Upper lobe of right lung (tissue), 1 donor: ENCODE results near the gene BCL11B. TPM values are rescaled to one million over a fixed set of nuclear protein-coding genes. Genes with fewer than 3 reads are reported as not detected.

ENCODE experiments used
- ATAC-seq: fragments of 200-7000 bp; cut with Tn5 transposase; one replicate; pipeline ENCODE4 v1.9.1; 2020; ENCODE audit warnings: mild to moderate bottlenecking, moderate library complexity
- DNase-seq: peaks from one replicate; pipeline ENCODE4 v3.0.0-alpha.2; 2020
- H3K27ac ChIP-seq: fragments of 200-600 bp; one replicate; pipeline ENCODE4 v1.8.0; 2022
- H3K27me3 ChIP-seq: fragments of 200-600 bp; one replicate; pipeline ENCODE4 v1.8.0; 2022; ENCODE audit warnings: mild to moderate bottlenecking
- H3K36me3 ChIP-seq: fragments of 200-600 bp; one replicate; pipeline ENCODE4 v1.8.0; 2022
- H3K4me1 ChIP-seq: fragments of 200-600 bp; one replicate; pipeline ENCODE4 v1.8.0; 2022
- H3K4me3 ChIP-seq: fragments of 200-600 bp; one replicate; pipeline ENCODE4 v1.8.0; 2022; ENCODE audit warnings: mild to moderate bottlenecking
- H3K9me3 ChIP-seq: fragments of 200-600 bp; one replicate; pipeline ENCODE4 v1.8.0; 2022
- intact Hi-C: fragments of 100-400 bp; cut with DNase I; formaldehyde crosslinking; loops from one replicate; pipeline ENCODE4 v1.11.0; 2022
- total RNA-seq: library from RNA; stranded (reverse); fragmentation: NEBNext Ultra II Directional; extraction: Animal tissue kit (Norgen Biotek cat#: 25700); gene quantifications from one replicate; pipeline ENCODE4 v1.2.1, GENCODE V29; 2021
- TF ChIP-seq, protein P1 (sequence below): fragments of 200-600 bp; IDR thresholded peaks from one replicate; pipeline ENCODE4 v1.8.0; 2022; ENCODE audit warnings: antibody characterized with exemption
- donor health status: DM: no; HTN: yes; CAD: no; lungs with severe emphysema.

BCL11B gene
- total RNA-seq, 1 donor from 2014 or later, result 2.4 TPM

DNA sequence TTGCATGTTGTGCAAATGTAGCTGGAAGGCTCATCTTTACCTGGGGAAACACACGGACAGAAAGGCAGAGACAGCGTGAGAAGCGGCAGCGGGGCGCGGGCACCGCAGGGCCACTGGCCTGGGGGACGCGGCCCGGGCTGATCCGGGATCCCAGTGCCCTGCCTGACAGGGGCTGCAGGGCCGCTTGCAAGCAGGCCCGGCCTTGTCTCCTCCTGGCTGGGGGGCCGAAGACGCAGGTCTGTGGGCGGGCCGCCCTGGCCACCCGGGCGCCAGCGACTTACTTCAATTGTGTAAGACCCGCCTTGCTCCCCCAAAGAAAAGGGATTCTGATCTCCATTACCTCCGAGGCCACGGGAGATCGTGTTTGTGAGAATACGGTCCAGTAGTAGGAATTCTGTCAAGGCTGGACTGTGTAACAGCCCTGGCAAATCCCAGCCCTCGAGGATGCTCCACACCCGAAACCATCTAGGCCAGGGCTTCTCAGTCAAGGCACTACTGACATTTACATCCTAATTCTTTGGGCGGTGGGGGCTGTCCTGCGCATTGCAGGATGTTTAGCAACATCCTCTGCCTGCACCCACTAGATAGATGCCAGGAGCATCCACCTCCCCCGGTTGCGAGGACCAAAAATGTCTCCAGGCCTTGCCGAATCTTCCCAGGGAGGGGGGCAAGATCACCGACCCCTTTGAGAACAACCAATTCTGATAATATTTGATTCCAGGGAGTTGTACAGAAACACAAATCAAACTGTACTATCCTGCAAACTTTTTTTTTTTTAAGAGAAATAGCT, 95.6 kb downstream of the BCL11B start:
- no peak overlapping the region for H3K27ac ChIP-seq
- H3K36me3 ChIP-seq, result no peaks in the 10 kb centered on the region
- no peaks in the 10 kb centered on the region for H3K9me3 ChIP-seq
- TF ChIP-seq, protein P1, sequence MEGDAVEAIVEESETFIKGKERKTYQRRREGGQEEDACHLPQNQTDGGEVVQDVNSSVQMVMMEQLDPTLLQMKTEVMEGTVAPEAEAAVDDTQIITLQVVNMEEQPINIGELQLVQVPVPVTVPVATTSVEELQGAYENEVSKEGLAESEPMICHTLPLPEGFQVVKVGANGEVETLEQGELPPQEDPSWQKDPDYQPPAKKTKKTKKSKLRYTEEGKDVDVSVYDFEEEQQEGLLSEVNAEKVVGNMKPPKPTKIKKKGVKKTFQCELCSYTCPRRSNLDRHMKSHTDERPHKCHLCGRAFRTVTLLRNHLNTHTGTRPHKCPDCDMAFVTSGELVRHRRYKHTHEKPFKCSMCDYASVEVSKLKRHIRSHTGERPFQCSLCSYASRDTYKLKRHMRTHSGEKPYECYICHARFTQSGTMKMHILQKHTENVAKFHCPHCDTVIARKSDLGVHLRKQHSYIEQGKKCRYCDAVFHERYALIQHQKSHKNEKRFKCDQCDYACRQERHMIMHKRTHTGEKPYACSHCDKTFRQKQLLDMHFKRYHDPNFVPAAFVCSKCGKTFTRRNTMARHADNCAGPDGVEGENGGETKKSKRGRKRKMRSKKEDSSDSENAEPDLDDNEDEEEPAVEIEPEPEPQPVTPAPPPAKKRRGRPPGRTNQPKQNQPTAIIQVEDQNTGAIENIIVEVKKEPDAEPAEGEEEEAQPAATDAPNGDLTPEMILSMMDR, result no peak
- H3K27me3 ChIP-seq, result no peaks in the 10 kb centered on the region
- no peak for DNase-seq
- H3K4me3 ChIP-seq, result no peak overlapping the region
- no peaks in the 10 kb centered on the region for H3K4me1 ChIP-seq
- no peak for ATAC-seq
- intact Hi-C loops, result no loop called here

DNA sequence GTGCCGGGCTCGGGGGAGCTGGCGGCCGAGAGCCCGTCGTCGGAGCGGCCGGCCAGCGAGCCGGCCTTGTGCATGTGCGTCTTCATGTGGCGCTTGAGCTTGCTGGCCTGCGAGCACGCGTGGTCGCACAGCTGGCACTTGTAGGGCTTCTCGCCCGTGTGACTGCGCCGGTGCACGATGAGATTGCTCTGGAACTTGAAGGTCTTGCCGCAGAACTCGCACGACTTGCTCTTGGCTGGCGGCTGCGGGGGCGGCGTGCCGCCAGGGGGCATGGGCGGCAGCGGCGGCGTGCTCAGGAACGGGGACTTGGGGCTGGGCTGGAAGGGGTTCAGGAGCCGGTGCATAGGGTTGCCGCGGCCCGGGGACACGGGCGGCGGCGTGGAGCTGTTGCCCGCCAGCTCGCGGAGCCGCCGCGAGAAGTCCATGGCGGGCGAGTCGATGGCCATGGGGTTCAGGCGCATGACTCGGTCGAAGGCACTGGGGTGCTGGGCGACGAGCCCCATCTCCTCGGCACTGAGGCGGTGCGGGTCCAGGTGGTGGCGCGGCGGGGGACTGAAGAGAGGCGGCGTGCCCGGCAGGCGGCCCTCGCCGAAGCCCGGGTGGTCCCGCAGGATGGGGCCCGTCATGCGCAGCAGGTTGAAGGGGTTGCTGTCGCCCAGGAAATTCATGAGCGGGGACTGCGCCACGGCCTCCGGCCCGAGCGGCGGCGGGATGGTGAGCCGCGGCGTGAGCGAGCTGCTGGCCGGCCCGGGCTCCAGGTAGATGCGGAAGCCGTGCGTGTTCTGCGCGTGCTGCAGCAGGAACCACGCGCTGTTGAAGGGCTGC, 96.5 kb downstream of the BCL11B start:
- intact Hi-C loops, result no loop called here
- Histone ChIP-seq H3K4me3 (no peak overlapping the region), H3K9me3 (no peaks in the 10 kb centered on the region), H3K27ac (no peak overlapping the region), H3K27me3 (no peaks in the 10 kb centered on the region), H3K36me3 (no peaks in the 10 kb centered on the region), H3K4me1 (no peaks in the 10 kb centered on the region)
- TF ChIP-seq, protein P1, result no peak
- no peak for ATAC-seq
- no peak for DNase-seq

DNA sequence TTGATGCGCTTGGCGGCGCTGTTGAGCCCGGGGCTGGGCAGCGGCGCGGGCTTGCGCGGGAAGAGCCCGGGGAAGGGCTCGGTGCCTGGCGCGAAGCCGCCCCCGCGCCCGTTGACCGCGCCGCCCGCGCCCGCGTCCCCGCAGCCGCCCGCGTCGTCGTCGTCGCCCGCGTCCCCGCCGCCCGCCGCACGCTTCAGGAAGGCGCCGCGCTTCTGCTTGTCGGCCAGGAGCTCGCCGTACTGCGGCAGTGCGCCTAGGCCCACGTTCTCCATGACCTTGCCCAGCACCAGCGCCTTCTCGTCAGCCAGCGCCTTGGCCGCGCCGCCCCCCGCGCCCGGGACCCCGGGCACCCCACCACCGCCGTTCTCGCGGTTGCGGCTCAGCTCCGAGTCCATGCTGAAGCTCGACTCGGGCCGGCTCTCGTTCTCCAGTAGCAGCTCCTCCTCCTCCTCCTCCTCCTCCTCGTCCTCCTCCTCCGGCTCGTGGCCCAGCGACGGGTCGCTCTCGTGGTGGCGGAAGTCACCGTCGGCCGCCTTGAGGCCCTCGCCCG, 97.2 kb downstream of the BCL11B start:
- intact Hi-C loops, result no loop called here
- Histone ChIP-seq H3K27me3 (no peaks in the 10 kb centered on the region), H3K4me1 (no peaks in the 10 kb centered on the region), H3K4me3 (no peak overlapping the region), H3K9me3 (no peaks in the 10 kb centered on the region), H3K36me3 (no peaks in the 10 kb centered on the region), H3K27ac (no peak overlapping the region)
- TF ChIP-seq, protein P1, result no peak
- ATAC-seq (no peak), DNase-seq (no peak)

DNA sequence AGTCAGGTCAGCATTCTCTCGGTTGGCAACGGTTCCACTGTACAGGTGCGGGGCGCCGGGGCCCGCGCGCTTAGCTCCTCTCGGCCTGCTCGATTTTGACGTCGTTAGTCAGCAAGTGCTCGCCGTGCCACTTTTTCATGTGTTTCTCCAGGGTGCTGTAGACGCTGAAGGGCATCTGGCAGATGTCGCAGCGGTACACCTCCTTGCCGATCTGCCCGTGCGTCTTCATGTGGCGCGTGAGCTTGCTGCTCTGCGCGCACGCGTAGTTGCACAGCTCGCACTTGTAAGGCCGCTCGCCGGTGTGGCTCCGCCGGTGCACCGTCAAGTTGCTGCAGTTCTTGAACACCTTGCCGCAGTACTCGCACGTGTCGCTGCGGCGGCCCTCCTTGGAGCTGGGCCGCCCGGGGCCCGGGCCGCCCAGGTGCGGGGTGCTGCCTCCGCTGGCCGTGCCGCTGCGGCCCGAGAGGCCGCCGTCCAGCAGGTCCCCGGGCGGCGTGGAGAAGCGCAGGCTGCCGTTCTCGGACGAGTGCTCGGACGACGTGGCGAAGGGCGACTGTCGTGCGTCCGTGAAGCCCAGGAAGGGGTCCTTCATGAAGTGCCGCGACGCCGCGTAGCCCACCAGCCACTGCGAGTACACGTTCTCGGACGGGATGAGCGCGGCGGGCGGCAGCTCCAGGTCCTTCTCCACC, 97.8 kb downstream of the BCL11B start:
- H3K4me1 ChIP-seq, result no peaks in the 10 kb centered on the region
- H3K27ac ChIP-seq, result no peak overlapping the region
- ATAC-seq (peak; percentile 8), DNase-seq (no peak)
- no peaks in the 10 kb centered on the region for H3K27me3 ChIP-seq
- H3K4me3 ChIP-seq, result no peak overlapping the region
- H3K36me3 ChIP-seq, result no peaks in the 10 kb centered on the region
- intact Hi-C loops, result no loop called here
- no peaks in the 10 kb centered on the region for H3K9me3 ChIP-seq
- TF ChIP-seq, protein P1, result no peak

DNA sequence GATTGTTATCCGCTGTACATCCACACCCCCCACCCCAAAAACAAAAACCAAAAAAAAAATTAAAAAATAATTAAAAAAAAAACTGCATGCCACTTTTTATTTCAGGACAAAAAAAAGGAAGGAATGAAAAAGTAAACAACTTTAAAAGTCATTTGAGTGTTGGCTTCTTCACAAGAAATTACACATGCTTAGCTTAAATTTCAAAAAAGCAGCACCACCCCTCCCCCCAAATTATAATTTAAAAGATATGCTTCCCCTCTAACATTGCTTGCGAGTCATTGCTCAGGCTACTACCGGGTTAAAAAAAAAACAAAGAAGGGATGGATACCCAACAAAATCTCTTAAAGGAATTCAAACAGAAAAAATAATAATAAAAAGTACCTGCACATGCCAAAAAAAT, 98.5 kb downstream of the BCL11B start:
- H3K9me3 ChIP-seq, result no peaks in the 10 kb centered on the region
- no peak overlapping the region for H3K4me3 ChIP-seq
- intact Hi-C loops, result no loop called here
- DNase-seq, result no peak
- TF ChIP-seq, protein P1, result no peak
- ATAC-seq, result no peak
- H3K27ac ChIP-seq, result no peak overlapping the region
- H3K36me3 ChIP-seq, result no peaks in the 10 kb centered on the region
- H3K27me3 ChIP-seq, result no peaks in the 10 kb centered on the region
- no peaks in the 10 kb centered on the region for H3K4me1 ChIP-seq
